ENCODE results near the gene CLDND2.

The CLDND2 gene

DNA sequence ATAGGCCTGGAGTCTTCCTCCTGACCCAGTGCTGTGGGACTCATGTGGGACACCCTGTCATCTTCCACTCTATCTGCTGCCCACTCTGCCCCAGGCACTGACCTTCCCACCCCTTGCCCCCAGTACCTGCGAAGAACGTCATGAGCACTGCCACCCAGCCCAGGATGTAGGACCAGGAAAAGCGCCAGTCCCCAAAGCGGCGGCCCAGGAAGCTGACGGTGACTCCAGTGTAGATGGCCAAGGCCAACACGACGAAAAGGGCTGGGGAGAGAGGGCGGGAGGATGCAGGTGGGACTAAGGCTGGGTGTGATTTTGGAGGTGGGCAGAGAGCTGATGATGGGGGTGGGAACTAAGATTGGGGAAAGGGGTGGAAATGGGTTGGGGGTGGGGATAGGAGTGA, 11.6 kb upstream of the CLDND2 start:
- no peak for DNase-seq

DNA sequence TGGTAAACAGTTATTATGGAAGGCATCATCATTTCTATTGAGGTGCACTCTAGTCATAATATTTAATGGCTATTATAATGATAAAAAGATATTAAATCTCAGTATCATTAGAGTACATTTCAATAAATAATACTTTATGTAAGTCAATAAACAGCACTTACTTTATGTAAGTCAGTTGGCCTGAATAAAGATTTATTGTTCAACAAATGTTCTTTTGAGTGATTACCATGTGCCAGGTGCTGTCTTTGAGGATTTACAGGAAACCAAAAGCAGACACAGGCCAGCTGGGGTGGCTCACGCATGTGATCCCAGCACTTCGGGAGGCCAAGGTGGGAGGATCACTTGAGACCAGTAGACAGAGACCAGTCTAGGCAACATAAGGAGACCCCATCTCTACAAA, 8.6 kb upstream of the CLDND2 start:
- no peak for DNase-seq

DNA sequence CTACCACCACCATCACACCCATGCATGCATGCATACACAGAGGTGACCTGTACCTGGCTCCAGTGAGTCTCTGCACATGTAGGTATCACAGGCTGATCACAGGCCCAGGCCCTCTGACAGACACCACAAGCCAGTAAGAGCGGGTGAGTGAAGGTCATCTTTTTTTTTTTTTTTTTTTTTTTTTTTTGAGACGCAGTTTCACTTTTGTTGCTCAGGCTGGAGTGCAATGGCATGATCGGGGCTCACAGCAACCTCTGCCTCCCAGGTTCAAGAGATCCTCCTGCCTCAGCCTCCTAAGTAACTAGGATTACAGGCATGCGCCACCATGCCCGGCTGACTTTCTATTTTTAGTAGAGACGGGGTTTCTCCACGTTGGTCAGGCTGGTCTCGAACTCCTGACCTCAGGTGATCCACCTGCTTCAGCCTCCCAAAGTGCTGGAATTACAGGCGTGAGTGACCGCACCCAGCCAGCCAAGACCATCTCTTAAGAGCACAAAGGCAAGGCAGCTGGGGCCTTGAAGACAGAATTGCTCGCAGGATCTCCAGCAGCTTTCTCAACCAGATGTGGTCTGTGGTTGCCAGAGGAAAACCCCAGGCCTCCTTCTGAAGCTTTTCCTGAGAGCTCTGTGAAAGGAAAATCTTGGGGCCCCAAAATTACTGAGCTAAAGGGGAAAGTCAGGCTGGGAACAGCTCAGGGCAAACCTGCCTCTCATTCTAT, 6.9 kb upstream of the CLDND2 start:
- DNase-seq: no peak

DNA sequence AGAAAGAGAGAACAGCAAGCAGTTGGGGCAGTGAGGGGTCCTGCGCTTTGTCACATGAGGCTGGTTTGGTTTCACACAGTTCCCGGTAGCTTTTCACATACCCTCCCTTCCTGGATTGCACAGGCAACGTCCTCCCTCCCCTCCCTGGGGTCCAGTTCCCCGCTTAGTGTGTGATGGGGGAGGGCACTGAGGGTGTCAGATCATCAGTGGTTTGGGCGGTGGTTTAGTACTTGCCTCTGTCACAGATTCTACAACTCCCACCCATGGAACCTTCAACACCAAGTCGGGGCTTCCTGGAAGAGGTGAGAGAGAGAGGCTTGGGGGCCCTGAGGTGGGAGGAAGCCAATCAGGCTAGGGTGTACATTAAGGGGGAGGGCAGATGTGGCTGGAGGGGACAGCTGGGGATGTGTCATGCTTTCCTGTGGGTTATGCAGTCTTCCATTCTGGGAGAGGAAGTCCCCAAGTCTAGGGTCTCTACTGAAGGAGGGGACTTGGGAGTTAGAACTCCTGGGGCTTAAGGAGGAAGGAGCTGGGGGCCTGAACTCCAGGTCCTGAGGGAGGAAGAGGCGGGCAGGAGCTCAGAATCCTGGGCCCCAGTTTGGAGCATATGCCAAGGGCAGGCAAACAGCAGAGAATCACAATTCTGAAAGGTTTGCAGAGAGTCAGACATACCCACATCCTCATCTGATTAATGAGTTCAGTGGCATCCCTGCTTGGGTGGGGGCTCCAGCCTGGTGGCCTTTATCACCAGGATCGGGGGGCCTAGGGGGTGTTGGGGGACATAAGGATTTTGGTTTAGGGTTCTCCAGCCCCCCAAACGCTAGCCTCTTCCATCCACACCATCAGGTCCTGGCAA, 4.1 kb upstream of the CLDND2 start, which contains the start of gene NKG7:
TSS of gene NKG7 (minus strand) at position 6 of the 856 bp plus-strand sequence. CDS start 119 bp downstream, outside the sequence.
- no peak for DNase-seq

DNA sequence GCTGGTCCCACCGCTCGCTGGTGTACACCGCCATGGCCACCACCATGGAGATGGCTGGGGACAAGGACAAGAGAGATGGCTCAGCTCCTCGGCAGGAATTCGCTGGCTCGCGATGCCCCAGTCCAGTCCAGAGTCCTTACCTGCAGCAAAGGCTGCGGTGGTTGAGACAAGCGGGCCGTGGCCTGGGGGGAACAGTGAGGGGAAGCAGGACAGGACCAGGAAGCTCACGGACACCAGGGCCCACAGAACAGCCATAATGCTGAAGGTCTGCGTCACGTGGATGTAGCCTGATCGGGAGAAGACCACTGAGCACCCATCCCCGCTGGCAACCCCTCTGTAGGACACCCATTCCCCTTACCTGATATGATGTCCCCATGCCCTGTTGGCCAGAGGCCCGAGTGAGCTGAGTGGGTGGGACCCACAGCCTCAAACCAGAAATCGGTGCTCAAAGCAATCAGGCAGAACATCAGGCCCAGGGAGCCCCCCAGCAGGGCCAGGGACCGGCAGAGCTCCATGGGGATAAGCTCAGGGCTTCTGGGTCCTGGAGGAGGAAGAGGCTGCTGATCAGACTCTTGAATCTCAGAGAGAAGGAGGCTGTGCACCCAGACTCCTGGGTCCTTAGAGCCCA, 3.3 kb upstream of the CLDND2 start:
- DNase-seq: no peak

DNA sequence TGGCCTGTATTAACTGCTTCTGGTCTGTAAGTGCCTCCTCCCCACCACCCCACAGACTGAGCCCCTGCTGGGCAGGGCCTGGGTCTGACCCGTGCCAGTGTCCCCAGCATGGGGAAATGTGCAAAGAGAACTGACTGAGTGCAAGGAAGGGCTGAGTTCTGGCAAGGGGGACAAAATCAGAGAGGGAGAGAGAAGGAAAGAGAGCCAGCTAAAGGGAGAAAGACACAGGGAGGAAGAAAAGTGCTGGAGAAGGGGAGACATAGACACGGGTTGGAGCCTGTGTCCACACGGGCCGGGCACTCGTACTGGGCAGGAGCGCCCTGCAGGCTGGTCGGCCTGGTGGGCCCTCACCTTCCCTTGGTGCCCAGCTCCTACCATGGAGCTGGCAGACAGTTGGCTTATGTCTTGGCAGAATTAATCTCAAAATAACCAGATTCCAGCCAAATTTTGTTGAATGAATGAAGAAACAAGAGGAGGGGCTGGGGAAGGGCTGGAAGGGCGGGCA, 2.4 kb upstream of the CLDND2 start:
- DNase-seq: no peak

DNA sequence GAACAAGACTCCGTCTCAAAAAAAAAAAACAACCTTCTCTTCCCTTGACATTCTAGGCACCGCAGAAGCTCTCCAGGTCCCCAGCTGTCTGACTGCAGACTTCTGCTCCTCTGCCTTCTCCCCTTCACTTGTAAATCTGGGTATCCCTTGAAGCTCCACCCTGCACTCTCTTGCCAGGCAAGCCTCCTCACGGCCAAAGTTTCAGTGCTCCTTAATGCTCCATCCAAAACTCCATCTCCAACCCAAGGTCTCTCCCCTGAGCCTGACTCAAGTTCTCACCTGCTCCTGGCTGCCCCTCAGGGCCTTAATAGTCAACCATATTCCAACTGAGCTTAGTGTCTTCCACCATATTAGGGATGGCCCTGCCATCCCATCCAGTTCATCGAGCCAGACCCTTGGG, 1.4 kb upstream of the CLDND2 start:
- no peak for DNase-seq

DNA sequence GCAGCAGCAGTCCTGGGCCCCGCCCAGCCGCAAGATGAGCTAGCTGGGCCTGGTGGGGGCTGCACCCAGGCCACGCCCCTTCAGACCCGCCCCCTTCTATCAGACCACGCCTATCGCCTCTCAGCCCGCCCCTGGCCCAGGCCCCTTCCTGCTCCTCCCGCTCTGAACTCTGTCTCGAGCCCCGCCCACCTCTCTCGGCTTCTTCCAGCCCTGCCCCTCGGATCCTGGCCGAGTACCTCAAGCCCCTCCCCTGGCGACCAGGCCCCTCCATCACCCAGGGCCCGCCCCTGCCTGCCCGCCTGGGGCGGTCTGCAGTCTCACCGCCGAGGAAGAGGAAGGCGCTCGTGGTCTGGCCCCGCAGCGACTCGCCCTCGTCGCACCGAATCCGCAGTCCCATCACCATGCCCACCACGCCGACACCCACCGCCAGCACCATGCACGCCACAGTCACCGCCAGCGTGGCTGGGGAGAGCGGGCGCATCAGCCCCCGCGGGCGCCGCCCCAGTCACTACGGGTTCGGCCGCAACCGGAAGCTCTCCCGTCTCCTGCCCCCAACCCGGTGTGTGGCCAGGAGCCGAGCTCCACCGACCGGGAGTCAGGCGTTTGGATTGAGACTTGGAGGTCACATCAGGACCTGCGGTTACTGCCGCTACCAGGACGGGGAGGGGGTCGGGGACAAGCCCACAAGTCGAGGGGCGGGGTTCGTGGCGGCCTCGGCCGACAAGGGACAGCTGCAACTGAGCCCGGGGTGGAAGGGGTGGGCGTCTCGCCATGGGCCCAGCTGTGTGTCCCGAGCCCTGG, 1.0 kb downstream of the CLDND2 start:
- no peak for DNase-seq

DNA sequence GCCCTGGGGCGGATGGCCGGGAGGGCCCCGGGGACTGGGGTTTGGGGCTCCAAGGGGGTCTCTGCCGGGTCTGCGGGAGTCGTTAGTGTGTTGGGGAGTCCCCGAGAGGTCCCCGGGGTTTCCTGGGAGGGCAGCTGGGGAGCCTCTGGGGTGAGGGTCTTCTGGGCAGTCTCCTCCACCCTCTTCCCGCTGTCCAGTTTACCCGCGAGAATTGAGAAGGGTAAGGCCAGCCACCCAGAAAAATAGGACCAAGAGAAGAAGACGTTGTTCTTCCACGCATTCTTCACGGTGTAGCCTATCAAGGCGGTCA, 1.6 kb downstream of the CLDND2 start:
- DNase-seq: no peak

DNA sequence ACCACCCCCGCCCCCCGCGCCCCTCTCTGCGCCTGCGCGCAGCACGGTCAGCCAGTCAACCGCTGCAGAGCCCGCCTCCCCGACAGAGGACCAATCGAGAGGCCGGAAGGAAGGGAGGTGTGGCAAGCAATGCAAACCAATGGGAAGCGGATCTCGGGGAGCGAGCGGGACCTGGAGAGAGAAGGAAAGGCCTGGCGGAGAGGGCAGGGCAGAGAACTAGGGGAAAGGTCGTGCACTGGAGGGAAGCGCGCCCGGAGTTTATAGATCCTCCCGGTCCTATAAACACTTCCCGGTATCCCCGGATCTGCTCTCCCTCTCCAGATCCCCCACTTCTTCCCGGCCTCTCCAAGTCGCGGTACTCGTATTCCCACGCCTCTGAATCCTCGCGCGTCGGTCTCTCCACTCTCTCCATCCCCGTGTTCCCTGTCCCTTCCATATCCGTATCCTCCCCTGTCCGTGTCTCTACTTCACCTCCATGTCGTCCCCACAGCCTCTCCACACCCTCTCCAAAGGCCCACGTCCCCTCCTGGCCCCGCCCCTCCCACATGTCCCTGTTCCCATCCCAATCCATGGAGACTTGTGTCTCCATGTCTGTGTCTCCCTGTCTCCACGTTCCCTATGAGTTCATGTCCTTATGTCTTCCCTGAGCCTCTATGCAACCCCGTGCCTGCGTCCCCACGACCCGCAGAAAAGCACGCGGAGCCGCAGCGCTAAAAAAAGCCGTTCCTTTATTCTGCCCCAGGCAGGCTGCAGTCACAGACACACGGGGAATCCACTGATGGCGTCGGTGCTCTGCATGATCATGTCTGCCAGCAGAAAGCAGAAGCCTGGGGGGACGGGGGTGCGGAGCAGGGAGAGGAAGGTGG, 2.2 kb downstream of the CLDND2 start:
- no peak for DNase-seq

DNA sequence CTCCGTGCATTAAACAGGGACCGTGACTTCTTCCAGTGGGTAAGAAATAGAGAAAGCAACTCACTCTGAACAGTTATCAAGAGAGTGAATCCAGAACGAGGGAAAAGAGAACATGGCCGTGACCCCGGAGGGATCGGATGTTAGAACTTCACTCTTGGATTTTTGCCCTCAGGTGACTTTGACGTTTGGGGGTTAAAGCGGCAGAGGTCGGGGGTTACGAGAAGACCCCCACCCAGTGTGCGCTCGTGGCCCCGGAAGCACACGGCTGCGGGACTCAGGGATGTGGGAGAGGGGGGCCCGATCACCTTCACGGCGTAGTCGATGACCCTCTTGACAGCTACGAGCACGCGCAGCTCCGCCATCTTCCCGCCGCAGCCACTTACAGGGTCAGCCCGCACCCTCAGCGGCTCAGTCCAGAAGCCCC, 2.8 kb downstream of the CLDND2 start, which contains the start of gene ETFB:
TSS of gene ETFB (minus strand) at position 424 of the 424 bp plus-strand sequence. CDS start at position 362, 62 bp downstream.
- no peak for DNase-seq

DNA sequence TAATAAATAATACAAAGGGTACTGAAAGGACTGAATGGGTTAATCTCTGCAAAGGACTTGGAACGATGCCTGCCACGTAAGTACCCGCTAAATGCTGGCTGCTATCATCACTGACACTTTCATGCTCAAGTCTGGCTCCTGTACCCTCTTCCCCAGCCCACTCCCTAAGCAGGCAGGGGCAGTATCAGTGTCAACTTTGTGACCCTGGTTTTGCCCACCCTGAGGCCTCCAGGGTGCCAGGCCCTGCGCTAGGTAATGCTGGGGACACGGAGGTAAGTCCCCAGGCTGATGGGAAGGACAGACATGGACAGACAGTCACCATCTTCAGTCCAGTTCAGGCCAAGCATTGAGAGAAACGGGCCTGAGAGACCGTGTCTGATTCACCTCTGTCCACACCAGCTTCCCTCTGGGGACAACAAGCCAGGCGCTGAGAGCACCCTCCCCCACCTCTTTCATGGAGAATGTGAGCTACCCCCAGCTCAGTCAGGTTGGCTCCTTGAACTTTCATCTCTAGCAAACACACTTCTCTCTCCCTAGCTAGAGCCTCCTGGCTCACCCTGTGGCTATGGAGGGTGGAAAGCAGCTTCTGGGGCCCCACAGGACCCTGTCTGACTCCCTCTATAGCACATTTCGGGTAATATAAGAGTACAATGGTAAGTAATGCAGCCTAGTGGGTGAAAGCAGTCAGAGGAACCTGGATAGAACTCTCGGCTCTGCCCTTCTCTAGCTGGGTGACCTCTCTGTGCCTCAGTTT, 3.4 kb downstream of the CLDND2 start:
- no peak for DNase-seq

DNA sequence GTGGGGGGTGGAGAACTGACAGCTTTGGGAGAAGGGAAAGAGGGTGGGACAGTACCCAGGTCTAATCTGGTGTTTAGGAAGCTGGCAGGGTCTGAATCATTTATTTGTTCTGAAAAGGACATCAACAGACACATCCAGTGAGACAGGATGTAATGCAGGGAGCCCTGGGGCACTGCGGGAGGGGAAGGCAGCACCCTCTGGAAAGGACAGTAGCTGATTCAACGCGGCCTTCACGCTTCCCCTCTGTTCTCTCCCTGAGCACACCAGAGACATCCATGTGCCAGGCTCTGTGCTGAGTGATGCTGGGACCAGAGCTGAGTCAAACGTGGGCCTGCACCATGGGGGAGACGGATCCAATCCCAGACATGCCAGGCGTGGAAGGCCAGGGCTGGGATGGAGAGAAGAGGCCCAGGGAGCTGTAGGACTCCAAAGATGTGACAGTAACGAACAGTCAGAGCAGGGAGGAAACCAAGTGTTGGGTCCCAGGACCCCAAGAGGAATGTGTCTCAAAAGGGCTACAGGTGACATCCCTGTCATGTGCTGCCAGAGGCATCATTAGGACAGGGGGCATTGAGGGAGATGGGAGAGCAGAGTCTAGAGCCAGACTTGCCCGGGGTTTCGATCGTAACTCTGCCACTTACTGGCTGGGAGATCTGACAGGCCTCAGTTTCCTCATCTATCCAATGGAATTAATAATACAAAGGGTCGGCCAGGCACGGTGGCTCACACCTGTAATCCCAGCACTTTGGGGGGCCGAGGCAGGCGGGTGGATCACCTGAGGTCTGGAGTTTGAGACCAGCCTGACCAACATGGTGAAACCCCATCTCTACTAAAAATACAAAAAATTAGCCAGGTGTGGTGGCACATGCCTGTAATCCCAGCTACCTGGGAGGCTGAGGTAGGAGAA, 4.3 kb downstream of the CLDND2 start:
- DNase-seq: no peak

DNA sequence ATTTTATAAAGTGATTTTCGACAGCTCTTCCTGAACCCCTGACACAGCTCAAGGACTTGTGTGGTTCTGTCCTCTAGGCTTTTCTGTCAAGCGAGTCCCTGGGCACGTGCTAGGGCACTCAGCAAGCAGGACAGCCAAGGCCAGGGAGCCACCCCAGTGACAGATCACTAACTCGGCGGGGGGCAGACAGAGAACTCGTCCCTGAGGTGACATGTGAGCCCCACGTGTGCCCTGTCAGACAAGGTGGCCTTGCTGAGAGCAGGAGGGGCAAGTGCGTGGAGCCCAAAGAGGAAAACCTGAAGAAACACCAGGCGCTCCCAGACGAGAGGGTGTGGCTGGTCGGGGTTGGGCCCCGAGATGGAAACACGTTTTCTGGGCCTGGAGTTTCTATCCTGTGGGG, 7.6 kb downstream of the CLDND2 start:
- DNase-seq: no peak

DNA sequence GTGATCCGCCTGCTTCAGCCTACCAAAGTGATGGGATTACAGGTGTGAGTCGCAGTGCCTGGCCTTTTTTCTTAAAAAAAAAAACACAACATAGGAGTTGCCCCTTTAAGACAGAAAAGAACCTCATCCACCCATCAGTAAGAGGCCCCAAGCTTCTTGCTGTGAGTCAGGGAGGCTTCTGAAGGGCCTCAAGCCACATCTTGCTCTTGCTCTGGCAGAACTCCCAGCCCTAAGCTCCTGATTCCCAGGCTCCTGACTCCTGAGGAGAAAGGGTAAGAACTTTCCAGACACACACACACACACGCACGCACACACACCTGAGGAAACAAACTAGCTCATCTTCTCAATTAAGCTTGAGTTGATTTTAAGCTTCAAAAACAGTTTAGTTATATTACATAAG, 9.5 kb downstream of the CLDND2 start:
- DNase-seq: no peak

DNA sequence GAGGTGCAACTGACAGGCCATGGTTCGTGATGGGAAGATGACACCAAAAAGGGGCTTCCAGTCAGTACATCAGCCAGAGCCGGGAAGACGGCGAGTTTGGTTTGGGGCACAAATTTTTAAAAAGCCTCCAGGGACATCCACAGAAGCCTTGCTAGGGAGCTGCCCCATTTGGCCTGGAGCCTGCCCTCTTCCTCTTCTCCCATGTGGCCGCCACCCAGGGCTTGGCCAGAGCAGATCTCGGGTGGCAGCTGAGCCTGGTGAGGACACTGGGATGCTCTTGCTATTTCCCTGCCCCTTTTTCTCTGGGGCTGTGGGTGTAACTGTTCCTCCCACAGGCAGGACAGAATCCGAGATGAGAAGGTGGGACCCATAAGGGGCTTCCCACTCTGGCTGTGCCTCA, 10.9 kb downstream of the CLDND2 start:
- no peak for DNase-seq

DNA sequence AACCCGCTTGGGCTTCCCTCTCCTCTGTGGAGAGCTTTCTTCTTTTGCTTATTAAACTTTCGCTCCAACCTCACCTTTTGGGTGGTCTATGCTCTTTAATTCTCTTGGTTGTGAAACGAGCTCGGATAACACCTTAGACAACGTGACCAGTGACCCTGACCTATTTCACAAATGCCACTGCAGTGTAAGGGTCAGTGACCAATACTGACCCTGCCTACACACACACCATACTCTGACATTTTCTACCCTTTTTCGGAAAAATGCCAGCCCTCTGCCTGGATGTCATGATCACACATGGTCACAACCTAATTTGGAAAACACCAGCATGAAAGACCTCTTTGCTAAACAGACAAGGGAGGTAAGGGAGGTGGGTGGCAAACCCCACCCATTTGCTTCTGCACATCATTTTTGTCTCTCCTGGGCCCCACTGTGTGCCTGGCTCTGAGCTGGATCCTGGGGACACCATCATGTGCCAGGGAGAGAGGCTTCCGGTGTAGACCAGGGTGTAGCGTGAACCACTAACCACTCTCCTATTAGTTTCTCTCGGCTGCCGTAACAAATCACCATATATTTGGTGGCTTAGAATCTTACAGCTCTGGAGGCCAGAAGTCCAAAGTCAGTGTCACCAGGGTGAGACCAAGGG, 12.5 kb downstream of the CLDND2 start:
- no peak for DNase-seq

DNA sequence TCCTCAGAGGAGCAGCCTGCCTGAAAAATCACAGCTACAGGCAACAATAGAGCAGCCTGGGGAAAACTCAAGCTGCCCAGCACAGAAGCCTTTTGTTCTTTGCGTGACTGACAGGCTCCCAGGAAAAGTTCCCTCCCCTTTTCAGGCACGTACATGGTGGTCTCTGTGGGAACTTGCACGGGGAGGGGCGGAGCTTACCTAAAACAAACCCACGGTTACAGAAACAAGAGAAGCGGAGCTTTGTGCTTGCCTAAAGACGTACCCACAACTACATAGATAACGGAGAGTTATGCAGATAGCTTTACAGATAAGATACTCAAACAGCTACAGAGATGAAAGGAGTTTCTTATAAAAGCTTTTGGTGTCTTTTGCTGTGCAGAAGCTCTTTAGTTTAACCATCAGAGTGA, 14.1 kb downstream of the CLDND2 start:
- DNase-seq: no peak

DNA sequence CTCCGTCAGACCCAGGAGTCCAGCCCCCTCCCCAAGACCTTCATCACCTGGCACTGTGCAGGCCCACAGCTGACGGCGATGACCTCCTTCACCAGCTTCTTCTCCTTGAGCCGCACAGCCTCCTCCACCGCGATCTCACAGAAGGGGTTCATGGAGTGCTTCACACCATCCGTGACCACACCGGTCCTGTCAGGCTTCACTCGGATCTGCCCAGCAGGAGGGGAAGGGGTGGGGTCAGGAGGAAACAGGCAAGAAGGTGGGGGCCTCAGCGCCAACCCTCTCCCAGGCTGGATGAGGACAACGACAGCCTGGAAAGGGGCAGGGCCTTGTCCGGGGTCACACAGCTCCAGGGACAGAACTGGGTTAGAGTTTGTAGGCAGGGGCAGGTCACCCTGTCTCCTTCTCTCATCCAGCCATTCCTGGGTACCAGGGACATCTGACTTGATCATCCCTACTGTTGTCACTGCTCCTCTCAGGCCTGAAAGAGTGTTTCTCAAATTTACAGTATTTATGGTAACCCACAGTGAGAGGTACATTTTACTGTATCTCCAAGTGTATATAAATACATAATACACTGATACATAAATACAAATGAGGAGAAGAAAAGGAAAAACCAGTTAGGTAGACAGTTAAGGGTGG, 14.6 kb downstream of the CLDND2 start:
- no peak for DNase-seq
